ENCODE results near the gene TSPAN9.

DNA sequence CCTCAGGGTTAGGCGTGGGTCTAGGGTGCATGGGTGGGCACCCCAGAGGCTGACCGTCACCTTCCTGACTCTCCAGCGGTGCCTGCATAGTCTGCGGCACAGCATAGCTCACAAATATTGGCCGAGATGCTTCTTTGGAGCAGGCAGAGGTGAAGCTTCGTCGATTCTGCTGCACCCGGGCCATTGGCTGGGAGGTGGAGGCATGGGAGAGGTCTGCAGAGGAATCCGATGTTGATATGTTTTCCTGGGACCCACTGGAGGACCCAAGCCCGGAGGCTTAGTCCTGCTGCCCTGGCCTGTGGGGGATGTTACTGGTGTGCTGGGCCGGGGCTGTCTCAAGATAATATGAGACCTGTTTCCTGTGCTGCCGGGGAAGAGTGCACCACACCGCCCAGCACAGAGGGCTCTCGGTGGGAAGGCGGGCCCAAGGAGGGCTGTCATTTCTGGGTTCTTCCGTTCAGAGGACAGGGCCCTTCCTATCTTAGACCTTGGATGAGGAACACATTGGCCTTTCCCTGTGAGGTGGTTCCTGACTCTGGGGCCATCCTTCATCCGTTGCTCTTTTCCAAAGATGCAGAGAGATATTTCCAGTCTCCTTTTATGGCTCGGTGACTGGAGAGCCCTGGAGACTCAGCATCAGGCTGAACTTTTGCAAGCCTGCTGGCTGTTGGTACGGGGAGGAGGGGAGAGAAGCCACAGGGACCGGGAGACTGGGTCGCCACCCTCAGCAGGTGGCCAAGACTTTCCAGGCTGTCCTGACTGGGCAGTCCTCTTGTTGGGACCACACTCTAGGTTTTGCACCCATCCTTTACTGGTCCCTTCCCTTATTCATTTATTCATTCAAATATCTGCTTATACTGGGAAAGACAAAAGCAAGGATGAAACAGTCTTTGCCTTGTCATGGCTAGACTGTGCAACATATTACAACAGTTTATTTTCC lies 143.5 kb downstream of the TSPAN9 start:
- TF ChIP-seq POLR2A (IDR thresholded peaks at IDR 0.05): no peak
- TF ChIP-seq, protein P1, sequence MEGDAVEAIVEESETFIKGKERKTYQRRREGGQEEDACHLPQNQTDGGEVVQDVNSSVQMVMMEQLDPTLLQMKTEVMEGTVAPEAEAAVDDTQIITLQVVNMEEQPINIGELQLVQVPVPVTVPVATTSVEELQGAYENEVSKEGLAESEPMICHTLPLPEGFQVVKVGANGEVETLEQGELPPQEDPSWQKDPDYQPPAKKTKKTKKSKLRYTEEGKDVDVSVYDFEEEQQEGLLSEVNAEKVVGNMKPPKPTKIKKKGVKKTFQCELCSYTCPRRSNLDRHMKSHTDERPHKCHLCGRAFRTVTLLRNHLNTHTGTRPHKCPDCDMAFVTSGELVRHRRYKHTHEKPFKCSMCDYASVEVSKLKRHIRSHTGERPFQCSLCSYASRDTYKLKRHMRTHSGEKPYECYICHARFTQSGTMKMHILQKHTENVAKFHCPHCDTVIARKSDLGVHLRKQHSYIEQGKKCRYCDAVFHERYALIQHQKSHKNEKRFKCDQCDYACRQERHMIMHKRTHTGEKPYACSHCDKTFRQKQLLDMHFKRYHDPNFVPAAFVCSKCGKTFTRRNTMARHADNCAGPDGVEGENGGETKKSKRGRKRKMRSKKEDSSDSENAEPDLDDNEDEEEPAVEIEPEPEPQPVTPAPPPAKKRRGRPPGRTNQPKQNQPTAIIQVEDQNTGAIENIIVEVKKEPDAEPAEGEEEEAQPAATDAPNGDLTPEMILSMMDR (IDR thresholded peaks at IDR 0.05): no peak

Data from lower leg skin (tissue), 3 donors.